ENCODE results near the gene MTPN.

DNA sequence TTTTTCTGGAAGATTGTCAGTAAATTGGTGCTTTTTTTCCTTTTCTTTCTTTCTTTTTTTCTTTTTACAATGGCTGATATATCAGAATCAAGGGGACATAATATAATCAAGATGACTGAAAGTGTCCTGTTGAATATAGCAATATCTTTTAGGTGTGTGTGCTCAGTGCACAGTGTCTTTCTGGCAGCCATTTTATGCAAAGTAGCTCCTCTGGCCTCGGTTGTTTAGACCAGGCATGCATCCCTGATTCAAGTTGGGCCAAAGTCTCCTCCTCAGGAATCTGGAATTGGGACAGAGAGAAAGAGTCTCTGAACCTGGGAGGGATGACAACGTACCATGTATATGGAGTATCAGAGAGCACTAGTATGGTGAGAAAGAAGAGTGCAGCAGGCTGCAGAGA is 49.0 kb upstream of the MTPN start:
- TF ChIP-seq, protein P1, sequence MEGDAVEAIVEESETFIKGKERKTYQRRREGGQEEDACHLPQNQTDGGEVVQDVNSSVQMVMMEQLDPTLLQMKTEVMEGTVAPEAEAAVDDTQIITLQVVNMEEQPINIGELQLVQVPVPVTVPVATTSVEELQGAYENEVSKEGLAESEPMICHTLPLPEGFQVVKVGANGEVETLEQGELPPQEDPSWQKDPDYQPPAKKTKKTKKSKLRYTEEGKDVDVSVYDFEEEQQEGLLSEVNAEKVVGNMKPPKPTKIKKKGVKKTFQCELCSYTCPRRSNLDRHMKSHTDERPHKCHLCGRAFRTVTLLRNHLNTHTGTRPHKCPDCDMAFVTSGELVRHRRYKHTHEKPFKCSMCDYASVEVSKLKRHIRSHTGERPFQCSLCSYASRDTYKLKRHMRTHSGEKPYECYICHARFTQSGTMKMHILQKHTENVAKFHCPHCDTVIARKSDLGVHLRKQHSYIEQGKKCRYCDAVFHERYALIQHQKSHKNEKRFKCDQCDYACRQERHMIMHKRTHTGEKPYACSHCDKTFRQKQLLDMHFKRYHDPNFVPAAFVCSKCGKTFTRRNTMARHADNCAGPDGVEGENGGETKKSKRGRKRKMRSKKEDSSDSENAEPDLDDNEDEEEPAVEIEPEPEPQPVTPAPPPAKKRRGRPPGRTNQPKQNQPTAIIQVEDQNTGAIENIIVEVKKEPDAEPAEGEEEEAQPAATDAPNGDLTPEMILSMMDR (IDR thresholded peaks at IDR 0.05) = no peak
- TF ChIP-seq POLR2A (IDR thresholded peaks at IDR 0.05) = no peak
